Suprapubic skin (tissue), 4 donors: Measurements from ENCODE around the gene LSP1.

Experiments
- CTCF ChIP-seq, 2 donors: fragments of 200-600 bp in 1 of 2; fragments of 450-650 bp in 1 of 2; sonication (generic) in 1 of 2; IDR thresholded peaks; one replicate each; pipeline ENCODE4 v1.5.1; 2016 to 2019; ENCODE audit warnings: antibody characterized with exemption in 2 of 2, mild to moderate bottlenecking in 1 of 2, moderate library complexity in 1 of 2
- EP300 ChIP-seq: sonication (generic); formaldehyde crosslinking; IDR thresholded peaks from one replicate; pipeline ENCODE4 v1.6.1; 2017; ENCODE audit warnings: antibody characterized with exemption
- POLR2AphosphoS5 ChIP-seq, 3 donors: sonication (generic); formaldehyde crosslinking; IDR thresholded peaks; one replicate each; pipeline ENCODE4 v1.6.1; 2017; ENCODE audit warnings: antibody characterized with exemption in 3 of 3

GRCh38 chr11:1812801-1813200, 40.1 kb upstream of the LSP1 start:
- no peak for TF ChIP-seq CTCF (IDR thresholded peaks at IDR 0.05)
- TF ChIP-seq POLR2AphosphoS5 (IDR thresholded peaks at IDR 0.05) = no peak
- no peak for TF ChIP-seq EP300
